Activated gamma-delta T cell treated with Interleukin-2 at 50 U/mL for 16 hours (primary cell): ENCODE results near the gene NCK1.
A peak's percentile ranks its signal among the peaks of the same experiment; 100 is the strongest.

ENCODE experiments used
- DNase-seq: peaks from one replicate; pipeline ENCODE4 v3.0.0-alpha.2; 2020

NCK1 gene

GRCh38 chr3:136861890-136862616 is at the start of gene NCK1:
TSS of gene NCK1 (plus strand) at chr3:136862208. CDS start at chr3:136928002, 65,794 bp downstream.
- peak; percentile 99 for DNase-seq

GRCh38 chr3:136817448-136817847 is 44.6 kb upstream of the NCK1 start:
- DNase-seq, result no peak

GRCh38 chr3:136818191-136818768 is 43.7 kb upstream of the NCK1 start:
- DNase-seq, result peak; percentile 21

GRCh38 chr3:136818769-136819391 is 43.1 kb upstream of the NCK1 start, which contains the start of gene SLC35G2:
TSS of gene SLC35G2 (plus strand) at chr3:136819126. CDS start at chr3:136854461, 35,335 bp downstream.
- DNase-seq, result peak; percentile 35

GRCh38 chr3:136819392-136819730 is 42.6 kb upstream of the NCK1 start:
- DNase-seq, result no peak

- DNase-seq, result peak; percentile 26
Measured at GRCh38 chr3:136819731-136820679, 42.0 kb upstream of the NCK1 start.

GRCh38 chr3:136831461-136831860 is 30.5 kb upstream of the NCK1 start:
- no peak for DNase-seq

- DNase-seq, result no peak
Measured at GRCh38 chr3:136835089-136835812, 26.8 kb upstream of the NCK1 start.

GRCh38 chr3:136835813-136836510 is 26.0 kb upstream of the NCK1 start:
- DNase-seq, result no peak

GRCh38 chr3:136836511-136837156 is 25.4 kb upstream of the NCK1 start:
- no peak for DNase-seq

GRCh38 chr3:136838641-136839555 is 23.1 kb upstream of the NCK1 start:
- no peak for DNase-seq

GRCh38 chr3:136839556-136839931 is 22.5 kb upstream of the NCK1 start:
- no peak for DNase-seq

GRCh38 chr3:136840252-136840651 is 21.8 kb upstream of the NCK1 start:
- no peak for DNase-seq

- no peak for DNase-seq
Measured at GRCh38 chr3:136842294-136842693, 19.7 kb upstream of the NCK1 start.

GRCh38 chr3:136844724-136845123 is 17.3 kb upstream of the NCK1 start:
- DNase-seq, result no peak

GRCh38 chr3:136852180-136852579 is 9.8 kb upstream of the NCK1 start:
- DNase-seq, result no peak

GRCh38 chr3:136856665-136857064 is 5.3 kb upstream of the NCK1 start:
- no peak for DNase-seq

- DNase-seq, result no peak
Measured at GRCh38 chr3:136858381-136858780, 3.6 kb upstream of the NCK1 start.

- DNase-seq, result no peak
Measured at GRCh38 chr3:136860541-136860940, 1.5 kb upstream of the NCK1 start.
